NCI-H82 (cell line): Measurements from ENCODE around the gene PTPRN2.

Source experiments
- DNase-seq: peaks from one replicate; lab custom pipeline; 2025; lab: John Stamatoyannopoulos, UW

Gene PTPRN2

GRCh38 chr7:158576050-158576762 is 11.4 kb downstream of the PTPRN2 start:
- no peak for DNase-seq

DNA sequence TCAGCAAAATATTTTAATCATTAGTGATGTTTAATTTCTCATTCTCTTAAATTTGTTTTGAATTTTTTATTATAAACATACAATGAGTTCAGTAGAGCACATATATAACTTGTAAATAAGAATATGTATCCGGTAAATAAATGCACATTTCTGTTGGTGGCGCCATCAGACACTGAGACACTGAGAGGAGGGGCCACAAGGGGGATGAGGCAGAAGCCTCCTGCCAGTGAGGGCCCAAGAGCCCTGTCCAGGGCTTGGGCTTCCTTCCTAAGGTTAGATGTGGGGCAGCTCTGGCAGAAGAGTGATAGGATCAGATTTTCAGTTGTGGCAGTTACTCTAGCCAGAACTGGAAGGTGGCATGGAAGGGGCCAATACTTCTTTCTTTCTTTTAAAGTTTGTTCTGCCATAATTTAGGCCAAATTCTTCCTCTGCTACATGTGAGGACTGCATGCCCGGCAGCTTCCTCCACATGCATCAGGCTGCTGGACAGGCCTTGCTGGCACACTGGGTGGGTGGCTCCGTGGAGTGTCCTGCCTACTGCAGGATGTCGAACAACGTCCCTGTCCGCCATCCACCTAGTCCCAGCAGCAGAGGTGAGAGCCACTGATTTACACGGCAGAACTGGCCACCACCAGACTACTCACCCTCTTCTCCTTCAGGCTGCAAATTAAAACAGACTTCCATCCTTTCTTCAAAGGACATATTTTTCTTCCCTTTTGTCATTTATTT is 13.2 kb downstream of the PTPRN2 start:
- no peak for DNase-seq

GRCh38 chr7:158573310-158573709 is 14.3 kb downstream of the PTPRN2 start:
- DNase-seq: no peak

DNA sequence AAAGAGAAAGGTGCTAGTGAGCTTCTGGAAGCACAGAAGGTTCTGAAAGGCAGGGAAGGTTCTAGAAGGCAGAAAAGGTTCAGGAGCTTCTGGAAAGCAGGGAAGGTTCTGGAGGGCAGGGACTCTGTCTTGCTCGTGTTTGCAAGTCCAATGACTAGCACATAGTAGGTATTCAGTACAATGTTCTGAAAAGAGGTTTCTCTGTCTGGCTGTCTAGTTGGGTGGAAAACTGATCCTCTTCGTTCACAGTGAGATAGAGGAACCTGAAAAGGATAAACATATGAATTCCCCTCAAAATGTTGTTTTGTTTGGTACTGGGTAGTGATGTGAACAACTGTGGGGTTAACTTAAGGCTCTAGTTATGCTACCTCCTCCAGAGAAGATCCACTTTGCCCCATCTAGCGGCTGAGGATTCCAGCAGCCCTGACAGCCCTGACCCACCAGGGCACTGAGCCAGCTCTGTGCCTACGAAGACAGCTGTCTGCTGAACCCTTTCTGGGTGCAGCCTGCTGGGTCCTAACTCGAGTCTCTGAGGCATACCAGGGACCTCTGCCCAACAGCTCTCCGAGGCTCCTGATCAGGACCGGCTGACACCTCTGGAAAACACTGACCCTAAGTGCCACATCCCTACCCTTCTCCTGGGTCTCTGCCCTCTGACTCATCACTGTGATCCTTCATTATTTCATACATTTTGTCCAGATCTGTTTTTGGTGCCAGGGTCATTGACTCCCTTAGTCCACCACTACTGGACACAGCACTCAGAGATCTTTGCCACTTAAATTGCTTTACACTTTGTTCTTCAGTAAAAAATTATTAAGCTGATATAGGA is 15.4 kb downstream of the PTPRN2 start:
- peak; percentile 46 for DNase-seq

DNA sequence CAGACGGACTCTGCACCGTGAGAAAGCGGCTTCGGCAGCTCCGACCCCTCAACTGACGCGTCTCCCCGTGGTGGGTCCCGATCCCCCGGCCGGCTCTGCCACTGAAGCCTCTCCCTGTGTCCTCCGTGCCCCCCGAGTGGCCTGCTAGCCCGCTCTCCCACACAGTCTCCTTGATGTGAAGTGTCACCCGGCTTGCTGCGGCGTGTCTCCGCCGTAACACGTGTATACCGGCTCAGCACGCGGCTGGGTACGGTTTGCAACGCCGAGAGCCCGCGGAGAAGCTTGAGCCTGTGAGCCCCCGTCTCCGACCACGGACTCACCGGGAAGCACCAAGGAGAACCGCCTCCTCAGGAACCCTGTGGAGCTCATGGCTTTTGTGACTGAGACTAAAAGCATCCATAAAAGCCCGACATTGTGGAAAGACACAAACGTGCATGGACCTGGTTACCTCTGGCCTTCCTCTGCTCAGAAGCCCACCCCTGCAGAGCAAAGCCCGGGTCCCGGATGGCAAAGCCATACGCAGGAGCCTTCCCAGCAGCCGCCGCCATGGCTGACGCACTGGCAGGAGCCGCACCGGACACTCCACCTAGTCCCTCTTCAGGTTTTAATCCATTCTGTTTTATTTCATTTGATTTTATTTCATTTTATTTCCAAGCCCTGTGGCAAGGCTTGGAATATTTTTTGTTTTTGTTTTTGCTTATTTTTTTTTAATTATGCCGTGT is 17.0 kb downstream of the PTPRN2 start:
- DNase-seq: no peak

GRCh38 chr7:158569858-158570323 is 17.7 kb downstream of the PTPRN2 start:
- no peak for DNase-seq

GRCh38 chr7:158568974-158569857 is 18.4 kb downstream of the PTPRN2 start:
- DNase-seq: no peak

DNA sequence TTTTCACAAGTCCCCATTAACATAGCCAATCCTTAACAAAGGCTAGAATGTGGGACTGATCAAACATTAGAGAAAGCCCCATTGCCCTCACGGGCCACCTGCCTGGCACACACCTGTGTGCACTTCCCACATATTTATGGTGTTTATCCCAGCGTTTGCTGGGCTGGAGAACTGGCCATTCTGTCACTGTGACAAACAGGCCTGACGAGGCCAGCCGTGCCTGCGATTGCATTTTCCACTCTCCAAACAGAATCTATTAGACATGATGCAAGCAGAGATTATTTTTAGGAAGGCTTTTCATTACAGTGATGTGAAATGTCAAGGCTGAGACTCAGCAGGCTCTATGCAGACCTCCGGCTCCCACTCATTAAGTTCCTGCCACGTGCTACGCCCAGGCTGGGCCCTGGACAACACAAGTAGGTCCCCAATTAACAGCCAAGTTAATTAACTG is 20.4 kb downstream of the PTPRN2 start:
- no peak for DNase-seq

- DNase-seq: no peak
Observed at GRCh38 chr7:158564663-158565035, 23.0 kb downstream of the PTPRN2 start.

GRCh38 chr7:158563911-158564662 is 23.5 kb downstream of the PTPRN2 start:
- no peak for DNase-seq

- no peak for DNase-seq
Observed at GRCh38 chr7:158563051-158563450, 24.6 kb downstream of the PTPRN2 start.

DNA sequence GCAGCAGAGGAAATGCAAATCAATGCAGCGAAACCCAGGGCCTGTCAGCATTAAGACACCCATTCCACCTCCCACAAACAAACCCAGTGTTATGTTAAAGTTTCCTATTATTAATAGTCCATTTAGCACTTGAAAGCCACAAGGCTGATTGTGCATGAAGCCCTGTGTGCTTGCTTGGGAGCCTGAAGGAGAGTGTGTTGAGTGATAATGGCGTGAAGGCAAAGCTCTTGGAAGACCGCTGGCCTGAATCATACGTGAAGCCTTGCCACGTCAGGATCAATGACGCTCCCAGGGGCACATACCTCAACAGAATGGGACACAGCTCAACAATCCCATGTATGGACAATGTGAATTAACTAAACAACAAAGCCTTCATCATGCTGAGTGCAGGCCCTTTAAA is 25.1 kb downstream of the PTPRN2 start:
- no peak for DNase-seq

DNA sequence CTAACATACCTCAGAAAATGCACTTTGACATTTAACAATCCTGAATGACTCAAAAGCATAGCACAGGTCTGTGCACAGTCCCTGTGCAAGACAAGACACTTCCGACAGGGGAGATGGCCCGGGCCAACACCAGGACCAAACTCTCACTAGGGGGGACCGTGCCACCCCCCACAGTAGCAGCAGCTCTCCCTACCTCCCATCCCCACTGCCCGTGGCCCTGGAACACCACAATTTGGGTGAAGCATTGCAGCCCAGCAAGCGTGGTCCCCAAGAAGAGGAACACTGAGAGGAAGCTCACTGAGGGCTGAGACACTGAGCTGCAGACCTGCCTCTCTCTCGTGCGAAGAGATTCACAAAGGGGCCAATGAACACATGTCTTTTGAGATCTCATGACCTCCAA is 26.0 kb downstream of the PTPRN2 start:
- DNase-seq: no peak

GRCh38 chr7:158560386-158560785 is 27.2 kb downstream of the PTPRN2 start:
- DNase-seq: no peak

- no peak for DNase-seq
Observed at GRCh38 chr7:158559356-158559755, 28.3 kb downstream of the PTPRN2 start.

DNA sequence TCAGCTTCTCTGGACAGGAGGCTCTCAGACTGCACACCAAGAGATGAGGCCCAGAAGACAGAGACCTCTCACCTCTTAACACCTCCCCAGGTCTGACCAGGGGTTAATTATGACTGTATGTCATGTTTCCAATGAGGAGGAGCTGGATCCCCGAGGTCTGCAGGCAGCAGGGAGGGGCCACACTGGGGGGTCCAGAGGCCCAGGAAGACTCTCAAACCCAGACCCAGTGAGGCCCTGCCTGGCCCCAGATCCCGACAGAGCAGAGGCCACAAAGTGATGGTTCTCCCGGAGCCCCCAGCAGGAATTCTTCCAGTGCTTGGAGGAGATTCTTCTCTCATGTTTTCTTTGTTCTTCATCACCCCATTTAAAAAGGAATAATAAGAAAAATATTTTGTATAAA is 28.8 kb downstream of the PTPRN2 start:
- DNase-seq: no peak

DNA sequence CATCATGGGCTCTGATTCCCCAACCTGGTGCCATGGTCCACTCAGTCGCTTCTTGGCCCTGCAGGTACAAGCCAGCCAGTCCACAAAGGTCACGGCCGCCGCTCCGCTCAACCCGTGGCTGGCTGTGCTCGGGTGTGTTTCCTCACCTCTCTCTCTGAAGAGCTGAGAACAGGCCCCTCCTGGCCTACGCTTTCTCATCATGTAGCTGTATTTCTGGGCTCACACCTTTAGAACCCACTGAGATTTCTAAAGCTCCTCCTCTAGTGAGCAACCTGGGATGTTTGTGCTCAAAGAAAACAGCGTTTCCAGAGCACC is 30.2 kb downstream of the PTPRN2 start:
- no peak for DNase-seq

DNA sequence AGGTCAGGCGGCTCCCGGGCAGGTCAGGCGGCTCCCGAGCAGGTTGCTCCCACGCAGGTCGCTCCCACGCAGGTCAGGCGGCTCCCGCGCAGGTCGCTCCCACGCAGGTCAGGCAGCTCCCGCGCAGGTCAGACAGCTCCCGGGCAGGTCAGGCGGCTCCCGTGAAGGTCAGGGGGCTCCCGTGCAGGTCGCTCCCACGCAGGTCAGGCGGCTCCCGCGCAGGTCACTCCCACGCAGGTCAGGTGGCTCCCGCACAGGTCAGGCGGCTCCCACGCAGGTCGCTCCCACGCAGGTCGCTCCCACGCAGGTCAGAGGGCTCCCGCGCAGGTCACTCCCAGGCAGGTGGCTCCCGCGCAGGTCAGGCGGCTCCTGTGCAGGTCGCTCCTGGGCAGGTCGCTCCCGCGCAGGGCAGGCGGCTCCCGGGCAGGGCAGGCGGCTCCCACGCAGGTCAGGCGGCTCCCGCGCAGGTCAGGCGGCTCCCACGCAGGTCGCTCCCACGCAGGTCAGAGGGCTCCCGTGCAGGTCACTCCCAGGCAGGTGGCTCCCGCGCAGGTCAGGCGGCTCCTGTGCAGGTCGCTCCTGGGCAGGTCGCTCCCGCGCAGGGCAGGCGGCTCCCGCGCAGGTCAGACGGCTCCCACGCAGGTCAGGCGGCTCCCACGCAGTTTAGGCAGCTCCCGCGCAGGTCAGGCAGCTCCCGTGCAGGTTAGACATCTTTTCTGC is 30.7 kb downstream of the PTPRN2 start:
- no peak for DNase-seq

DNA sequence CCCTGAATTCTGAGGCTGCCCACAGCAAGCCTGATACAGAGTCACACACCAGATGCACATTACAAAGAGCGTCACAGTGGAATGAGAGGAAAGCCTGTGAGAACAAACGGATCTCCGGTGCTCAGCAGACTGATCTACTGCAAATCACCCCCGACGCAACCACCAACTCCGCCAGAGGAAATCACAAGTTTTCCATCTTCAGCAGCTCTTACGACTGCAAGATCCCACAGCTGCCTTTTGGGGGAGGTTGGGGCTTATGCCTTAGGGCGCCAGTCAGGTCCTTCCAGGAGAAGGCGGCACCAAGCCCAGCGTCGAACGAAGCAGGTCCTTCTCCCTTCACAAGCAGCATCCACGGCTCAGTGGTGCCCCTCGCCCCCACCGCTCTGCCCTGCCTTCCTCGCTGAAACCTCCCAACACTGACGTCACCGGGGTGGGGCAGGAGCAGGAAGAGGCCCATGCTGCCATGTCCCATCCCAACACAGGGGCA is 32.5 kb downstream of the PTPRN2 start:
- no peak for DNase-seq
